Kidney capillary endothelial cell (primary cell): ENCODE results near the gene SRPK2.

ENCODE experiments used
- DNase-seq: peaks from one replicate; pipeline ENCODE4 v3.0.0-alpha.2; 2018; ENCODE audit warnings: low spot score

The SRPK2 gene

GRCh38 chr7:105191331-105191730 lies 197.4 kb downstream of the SRPK2 start:
- no peak for DNase-seq

DNA sequence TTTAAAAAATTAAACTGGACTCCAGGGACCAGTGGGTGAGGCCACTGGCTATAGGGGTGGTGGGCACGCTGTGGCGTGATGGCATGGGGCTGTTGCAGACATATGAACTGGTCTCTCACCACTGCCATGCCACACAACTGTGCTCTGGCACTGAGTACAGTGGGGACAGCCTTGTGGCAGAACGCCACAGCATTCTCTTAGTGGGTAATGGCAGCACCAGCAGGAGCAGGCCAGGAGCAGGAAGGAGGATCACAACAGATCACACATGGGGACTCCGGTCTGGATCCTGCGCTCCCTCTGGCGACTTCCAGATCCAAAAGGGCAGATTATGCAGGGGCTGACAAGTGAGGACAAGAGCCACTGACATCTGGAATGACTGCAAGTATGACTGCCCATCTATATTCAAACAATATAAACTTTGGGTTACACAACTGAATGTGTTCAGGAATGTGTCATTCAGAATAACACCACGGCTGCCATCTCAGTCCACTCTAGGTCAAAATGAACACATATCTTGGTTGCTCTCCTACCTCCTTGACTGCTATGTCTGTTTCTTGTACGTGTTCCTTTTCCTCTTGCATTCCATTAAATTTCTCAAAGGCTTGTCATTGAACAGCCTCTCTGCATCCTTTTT lies 198.7 kb downstream of the SRPK2 start:
- DNase-seq = no peak

GRCh38 chr7:105188201-105188600 lies 200.5 kb downstream of the SRPK2 start:
- no peak for DNase-seq

GRCh38 chr7:105187302-105188169 lies 201.2 kb downstream of the SRPK2 start:
- DNase-seq = no peak

DNA sequence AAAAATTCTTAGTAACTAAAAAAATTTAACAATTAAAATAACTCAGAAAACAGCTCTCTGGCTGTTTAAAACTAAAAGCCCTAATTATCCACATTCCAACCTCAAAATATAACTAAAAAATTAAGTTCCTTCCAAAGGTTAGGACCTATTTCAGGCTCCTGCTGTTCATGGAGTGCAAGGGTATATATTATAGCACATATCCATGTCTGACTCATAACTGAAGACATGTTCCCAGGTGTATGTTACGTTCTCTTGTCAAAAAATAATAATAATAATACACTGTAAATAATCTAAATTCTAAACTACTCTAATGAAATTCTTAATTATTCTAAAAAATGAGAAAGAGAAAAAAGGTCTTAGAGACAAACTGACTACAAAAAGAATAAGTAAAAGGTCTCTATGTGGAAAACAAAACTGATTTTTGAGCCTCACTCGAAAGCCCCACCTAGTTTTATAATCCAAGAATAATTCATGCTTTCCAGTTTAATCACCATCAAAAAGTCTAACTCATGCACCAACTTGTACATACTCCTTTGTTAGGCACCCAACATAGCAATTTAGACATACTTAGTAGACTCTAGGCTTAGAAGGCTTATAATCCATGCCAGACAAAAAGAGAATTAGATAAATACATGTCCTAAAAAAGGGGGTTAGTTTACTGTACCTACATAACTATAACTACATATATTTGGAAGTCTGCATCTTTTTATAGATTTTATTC lies 203.3 kb downstream of the SRPK2 start:
- DNase-seq = no peak

GRCh38 chr7:105180002-105180401 lies 208.7 kb downstream of the SRPK2 start:
- no peak for DNase-seq

- DNase-seq = no peak
Observed at GRCh38 chr7:105178928-105179541, 209.7 kb downstream of the SRPK2 start.

DNA sequence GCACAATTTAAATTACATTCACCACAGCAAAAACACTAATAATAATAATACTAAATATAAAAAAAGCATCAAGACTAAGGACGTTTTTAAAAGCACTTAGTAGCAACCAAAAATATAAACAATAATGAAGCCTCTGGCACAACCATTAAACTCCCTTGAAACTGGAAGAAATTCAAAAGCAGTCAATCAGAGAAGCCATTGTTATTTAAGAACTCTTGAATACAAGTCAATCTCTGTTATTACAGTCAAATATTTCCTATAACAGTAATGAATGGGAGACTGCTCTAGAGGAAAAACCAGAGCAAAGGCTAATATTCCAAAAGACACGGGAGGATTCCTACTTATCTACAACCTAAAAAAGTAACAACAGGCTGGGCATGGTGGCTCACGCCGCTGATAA lies 210.5 kb downstream of the SRPK2 start:
- DNase-seq = no peak

- no peak for DNase-seq
Observed at GRCh38 chr7:105177026-105177425, 211.7 kb downstream of the SRPK2 start.

GRCh38 chr7:105173586-105173985 lies 215.1 kb downstream of the SRPK2 start:
- DNase-seq = no peak

- DNase-seq = no peak
Observed at GRCh38 chr7:105164751-105165150, 224.0 kb downstream of the SRPK2 start.

DNA sequence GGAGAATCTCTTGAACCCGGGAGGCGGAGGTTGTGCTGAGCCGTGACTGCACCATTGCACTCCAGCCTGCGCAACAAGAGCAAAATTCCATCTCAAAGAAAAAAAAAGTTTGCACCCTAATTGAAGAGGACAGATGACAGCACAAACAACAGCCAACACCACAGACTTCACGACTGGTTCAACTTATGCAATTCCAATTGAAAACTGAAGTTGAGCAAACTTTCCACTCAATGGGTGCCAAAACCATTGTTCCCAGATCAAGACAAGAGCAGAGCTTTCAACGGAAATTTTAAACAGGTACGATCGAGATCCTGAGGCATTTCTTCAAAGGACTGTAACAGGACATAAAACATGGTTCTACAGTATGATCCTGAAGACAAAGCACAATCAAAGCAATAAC lies 225.0 kb downstream of the SRPK2 start:
- no peak for DNase-seq

DNA sequence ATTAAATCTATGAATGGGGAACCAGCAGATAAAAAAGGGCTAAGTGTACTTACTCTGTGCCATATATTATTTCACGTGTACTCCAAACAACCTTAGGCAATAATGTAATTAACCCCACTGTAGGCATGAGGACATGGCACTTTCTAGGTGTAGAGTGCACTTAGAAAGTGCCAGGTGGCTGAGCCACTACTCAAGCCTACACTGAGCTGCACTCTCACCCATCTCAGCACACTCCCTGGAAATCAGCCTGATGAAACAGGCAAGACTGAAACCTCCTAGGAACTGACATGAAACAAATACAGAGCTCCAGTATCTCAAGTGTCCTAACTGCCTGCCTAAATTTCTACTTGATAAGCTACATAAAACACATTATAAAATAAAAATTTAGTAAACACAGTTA lies 227.4 kb downstream of the SRPK2 start:
- no peak for DNase-seq

DNA sequence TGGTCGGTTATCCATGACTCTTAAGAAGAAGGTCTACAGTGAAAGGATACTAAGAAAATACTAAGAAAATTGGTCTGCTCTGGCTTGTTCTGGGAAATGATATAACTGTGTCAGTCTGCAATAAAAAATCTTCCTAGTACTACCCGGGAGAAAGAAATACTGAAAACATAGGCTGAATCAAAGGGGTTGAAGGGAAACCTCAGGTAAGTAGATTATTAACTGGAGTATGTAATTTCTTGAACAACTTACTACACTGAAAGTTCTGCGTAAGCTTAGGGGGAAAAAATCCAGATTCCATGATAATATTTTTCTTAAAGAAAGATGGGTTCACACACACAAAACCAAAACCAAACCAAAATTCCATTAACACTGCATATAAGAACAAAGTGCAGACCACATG lies 231.4 kb downstream of the SRPK2 start:
- no peak for DNase-seq

GRCh38 chr7:105156731-105157130 lies 232.0 kb downstream of the SRPK2 start:
- no peak for DNase-seq

DNA sequence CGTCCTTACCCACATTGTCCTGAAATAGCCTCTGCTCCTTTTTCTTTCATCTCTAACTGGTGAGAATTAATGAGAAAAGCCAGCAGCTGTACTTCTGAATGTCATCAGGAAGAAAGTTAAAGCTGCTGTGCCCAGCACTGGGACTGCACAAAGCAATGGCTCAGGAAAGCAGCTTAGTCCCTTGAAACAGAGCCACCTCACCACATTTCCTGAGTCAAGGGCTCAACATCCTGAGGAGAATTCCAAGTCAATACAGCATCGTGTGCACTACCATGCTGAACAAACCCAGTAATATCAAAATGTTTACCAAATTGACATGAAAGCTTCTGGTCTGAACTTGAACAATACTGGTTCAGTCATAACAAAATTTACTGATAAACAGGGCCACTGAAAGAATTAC lies 234.6 kb downstream of the SRPK2 start:
- DNase-seq = peak; percentile 33

DNA sequence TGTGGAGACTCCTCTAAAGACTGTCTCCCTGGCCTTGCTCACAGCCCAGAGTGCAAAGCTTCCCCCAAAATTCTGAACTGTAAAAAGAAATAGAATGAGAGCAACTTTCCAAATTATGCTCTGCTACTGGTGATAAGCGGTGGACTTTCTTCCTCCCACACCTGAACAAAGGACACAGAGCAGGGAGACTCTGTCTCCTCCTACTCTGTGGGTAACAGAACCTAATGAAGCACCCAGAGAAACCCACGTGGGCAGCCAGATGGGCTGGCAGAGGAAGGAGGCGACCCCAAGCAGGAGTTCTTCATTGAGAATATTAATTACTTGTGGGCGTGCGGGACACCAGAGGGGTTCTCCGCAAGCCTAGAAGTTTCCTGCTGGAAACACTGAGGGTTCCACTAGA lies 235.2 kb downstream of the SRPK2 start:
- no peak for DNase-seq

- DNase-seq = no peak
Observed at GRCh38 chr7:105151152-105151551, 237.6 kb downstream of the SRPK2 start.

DNA sequence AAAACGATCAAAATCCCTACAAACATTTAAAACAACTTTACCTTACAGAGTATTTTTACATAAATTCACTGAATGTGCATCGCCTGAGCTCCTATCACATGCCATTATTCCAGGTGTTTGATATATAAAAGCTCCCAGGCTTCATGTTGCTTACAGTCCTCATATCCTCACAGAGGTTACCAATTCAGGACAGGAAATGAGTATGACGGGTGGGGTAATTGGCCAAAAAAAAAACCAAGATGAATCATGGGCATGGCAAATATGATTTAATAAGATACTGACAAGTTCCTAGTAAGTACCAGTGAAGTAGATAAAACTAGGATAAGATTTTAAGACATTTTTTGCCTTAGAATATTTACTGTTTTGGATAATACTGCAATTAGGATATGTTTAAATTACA lies 238.9 kb downstream of the SRPK2 start:
- peak; percentile 51 for DNase-seq

DNA sequence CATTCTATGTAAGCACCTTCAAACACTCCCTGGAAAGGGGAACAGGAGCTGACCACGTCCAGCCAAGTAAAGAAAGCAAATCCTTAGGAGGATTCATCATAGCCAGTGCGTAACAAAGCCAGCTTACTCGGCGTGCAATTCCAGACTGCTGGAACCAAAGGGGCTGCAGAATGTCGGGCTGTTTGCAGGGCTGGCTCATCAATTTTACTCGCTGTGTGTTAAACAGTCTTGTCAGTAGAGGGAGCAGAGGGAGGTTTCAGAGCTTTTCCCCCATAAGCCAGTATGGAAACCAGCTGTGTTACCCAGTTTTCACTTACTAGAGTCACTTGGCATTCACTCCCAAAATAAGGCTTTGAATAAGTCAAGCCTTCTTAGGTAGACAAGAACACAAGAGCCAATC lies 247.7 kb downstream of the SRPK2 start:
- peak; percentile 7 for DNase-seq

DNA sequence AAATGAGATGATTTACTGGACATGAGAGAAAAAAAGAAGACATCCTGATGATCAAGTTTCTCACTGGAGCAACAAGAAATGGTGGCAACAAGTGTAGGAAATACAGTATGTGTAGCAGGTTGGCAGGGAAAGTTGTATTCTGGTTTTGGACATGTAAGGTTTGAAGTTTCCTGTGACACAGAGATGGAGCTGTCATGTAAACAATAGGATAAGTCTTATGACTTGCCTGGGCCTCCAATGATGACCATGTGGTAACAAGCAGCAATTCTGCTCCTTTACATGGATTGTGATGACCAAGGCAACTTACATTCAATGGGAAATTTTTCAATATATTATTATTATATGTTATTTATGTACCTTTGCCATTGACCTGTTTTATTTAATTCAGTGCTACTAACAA lies 249.3 kb downstream of the SRPK2 start:
- peak; percentile 36 for DNase-seq

DNA sequence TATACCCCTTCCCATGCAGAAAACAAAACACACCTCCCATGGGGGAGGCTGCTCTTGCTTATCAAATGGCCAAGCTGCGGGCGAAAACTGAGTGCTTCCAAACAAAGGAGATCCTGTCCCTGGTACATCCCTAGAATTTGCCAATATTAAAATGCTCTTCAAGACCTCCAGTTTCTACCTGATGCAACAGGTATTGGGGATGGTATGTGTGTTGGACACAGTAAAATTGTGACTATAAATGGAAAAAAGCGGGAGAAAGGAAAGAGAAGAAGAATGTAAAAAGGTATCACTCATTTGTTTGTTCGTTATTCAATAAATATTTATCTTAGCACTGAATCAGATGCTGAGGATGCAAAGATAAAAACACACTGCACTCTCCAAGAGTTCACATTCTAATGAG lies 250.8 kb downstream of the SRPK2 start:
- DNase-seq = no peak

DNA sequence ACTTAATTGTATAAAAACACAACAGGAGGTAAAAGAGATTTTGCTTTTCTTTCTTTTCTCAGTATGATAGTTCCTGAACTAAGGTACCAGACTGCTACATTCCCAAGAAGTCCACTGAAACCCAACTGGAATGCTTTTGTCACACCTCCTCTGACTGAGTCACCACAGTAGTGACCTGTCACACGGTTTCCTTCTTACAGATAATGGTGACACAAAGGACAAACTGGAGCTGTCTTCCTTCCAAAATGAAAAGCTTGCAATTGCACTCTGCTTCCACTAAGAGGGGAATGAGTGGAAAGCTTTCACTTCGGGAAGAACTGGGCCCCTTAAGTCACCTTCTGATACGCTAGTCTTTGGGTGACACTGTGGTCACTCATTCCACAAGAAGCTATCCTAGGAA lies 252.5 kb downstream of the SRPK2 start:
- DNase-seq = peak; percentile 56
